HG03565 (cell line): ENCODE results near the gene BACH2.
"Not testable (repeated sequence)": the region's sequence is repeated elsewhere in the genome, so short reads cannot be mapped to it uniquely, and the experiment has no call there.

Experiments used
- ATAC-seq: cut with Tn5 transposase; IDR thresholded peaks from one replicate; pipeline ENCODE4 v1.9.1; 2021; ENCODE audit warnings: mild to moderate bottlenecking, moderate library complexity; ENCODE audit not compliant: unreplicated experiment

The BACH2 gene

DNA sequence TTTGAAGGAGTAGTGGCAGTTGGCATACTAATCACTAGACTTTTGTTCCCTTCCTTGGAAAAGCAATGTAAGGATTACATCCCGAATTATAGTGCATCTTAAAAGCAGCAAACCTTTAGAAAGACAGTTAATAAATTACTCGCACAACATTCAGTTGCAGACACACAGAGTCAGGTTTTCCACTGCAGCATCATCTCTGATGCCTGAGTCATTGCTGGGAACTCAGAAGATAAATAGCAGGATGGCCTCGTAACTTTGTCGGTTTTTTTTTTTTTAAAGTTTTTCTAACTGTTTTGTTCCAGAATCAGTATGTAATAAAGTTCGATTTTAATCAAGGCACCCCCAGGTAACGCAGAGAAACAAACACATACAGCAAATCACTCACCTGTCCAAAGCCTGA, 368.0 kb downstream of the BACH2 start:
- ATAC-seq = no peak

DNA sequence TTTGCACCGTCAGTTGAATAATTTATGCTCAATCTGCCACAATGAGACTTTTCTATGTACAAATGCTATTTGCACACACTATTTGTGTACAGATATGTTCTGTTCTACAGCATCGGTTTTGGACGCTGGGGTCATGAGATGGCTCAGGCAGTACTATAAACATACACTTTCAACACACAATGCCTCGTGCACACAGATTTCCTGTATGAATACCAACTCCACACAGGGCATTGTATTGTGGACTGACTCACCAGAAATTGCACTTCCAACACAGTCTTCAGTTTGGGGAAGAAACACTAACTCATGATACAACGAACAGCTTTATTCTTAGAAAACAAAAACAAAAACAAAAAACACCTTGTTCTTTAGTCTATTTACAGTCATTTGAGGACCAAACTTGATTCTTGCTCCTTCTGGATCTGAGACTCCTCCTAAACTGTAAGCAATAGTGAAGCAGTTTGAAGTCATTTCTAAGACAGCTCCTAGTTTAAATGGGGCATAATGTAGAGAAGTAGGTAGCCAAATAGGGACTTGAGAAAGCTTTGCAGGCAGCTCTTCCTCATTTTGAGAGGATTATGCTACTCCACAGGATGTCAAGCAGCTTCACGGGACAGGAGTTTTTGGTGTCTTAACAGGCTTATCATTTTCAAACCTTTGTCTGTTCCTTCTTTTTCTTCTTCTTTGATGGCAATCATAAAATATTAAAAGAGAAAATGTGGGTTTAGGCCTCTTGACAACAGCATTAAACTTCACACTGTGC, 368.7 kb downstream of the BACH2 start:
- no peak for ATAC-seq

DNA sequence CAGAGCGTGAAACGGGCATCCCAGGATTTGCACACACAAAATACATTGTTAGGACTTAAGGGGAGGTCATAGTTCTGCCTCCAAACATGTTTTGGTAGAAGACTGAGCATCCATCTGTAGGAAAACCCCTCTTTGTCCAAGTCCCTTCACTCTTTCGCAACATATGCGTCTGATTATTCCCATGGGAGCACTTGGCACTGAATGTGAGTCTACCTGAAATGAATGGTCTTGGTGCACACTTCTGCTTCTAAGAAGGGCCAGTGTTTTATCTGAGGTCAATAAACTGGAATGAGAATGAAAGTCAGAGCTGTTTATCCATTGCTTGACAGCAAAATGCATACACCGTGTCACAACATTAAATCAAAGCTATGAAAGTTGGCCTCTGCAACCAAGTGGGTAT, 369.4 kb downstream of the BACH2 start:
- no peak for ATAC-seq

DNA sequence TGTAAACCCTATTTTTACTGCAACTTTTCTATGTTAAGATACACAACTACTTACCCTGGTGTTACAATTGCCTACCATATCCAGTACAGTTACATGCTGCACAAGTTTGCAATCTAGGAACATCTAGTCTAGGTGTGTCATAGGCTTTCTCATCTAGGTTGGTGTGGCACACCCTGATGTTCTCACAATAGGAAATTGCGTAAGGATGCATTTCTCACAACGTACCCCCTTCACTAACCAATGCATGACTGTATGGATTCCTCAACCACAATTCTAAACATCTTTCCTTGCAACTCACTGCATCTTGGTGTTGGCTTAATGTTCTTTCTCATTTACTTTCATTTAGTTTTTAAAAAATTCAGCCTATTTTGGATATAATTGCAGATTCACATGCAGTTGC, 370.8 kb downstream of the BACH2 start:
- ATAC-seq = no peak

DNA sequence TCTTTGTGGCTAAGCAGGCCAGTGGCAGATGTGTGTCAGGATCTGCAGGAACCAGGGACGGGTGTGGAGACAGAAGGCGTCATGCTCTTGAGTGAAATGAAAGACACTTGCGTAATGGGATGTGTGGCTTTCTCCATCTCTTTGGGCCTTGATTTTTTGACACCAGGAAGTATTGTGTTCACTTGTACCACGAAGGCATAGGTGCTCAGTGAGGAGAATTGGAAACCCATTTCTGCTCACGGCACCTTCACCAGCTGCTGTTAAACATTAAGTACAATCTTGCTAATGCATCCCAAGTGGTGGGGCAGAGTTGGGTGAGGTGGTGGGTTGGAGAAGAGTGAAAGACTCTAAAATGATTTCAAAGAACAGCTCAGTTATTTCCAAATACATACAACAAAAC, 372.4 kb downstream of the BACH2 start:
- no peak for ATAC-seq

DNA sequence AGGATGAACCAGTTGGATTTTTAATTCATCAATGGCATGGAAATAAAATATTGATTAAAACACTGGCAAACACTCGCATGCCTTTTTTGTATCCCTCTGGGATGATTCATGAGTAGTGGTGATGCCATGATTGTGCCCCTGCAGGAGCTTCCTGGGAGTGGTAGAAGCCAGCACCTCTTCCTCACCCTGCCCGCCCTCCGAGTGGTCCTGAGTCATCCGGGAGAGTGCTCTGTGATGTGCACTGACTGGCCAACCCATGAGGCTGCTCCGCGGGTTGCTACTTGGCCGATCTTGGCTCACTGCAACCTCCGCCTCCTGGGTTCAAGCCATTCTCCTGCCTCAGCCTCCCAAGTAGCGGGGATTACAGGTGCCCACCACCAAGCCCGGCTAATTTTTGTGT, 375.0 kb downstream of the BACH2 start:
- ATAC-seq = no peak

DNA sequence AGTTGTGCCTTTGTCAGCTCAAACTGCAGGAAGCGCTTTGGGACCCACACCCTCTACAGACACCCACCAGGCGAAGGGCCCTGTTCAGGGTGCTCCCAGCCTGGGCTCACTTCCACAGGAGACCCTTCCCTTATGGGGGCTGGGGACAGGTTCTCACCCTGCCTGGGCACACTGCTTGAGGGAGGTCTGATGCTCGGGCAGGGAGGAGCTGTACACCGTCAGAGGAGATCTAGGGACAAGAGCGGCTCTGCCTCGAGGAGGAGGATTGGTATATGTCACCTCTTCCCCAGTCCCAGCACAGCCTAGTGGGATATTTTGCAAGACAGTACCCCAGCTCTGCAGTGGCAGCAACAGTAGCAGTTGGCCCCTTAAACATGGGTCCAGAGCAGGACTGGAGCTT, 375.4 kb downstream of the BACH2 start:
- ATAC-seq = no peak

DNA sequence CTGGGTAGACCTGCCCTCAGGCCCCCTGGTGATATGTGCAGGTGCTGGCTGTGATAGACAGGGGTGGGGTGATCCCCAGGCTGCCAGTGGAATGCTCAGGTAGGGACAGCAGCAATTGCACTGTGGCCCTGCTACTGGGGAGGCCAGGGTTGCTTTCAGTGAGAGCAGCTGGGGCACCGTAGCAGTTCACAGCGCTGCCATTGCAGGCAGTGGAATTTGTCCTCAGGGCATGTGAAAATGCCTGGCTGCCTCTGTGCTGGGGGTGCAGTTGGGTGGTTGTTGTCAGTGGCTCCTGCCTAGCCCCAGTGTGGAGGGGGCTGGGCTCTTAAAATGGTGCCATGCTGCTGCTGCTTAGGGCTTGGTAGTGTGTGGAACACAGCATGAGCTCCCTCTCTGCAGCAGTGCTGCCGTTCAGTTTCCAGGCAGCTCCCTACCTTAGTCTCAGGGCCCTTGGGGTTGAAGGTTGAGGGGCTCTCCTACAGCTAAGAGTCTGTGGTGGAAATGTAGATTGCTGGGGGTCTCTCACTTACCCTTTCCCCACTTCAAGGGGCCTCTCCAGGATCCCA, 378.8 kb downstream of the BACH2 start:
- ATAC-seq = no peak

DNA sequence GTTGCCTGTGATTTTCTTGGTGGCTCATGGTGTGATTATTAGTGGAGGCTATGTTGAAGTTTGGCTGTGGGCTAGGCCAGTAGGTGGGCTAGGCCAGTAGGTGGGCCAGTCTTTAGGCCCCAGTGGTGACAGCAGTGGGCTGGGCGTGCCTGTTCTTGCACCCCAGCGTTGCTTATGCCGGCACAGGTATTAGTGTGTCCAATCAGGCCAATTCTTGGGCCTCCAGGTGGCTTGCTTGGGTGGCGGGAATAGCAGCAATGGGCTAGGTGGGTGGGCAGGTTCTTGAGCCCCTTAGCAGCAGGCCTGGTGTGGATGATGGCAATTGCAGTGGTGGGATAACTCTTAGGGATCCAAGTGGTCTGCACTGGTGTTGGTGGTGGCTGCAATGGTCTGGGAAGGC, 379.4 kb downstream of the BACH2 start:
- ATAC-seq = no peak

DNA sequence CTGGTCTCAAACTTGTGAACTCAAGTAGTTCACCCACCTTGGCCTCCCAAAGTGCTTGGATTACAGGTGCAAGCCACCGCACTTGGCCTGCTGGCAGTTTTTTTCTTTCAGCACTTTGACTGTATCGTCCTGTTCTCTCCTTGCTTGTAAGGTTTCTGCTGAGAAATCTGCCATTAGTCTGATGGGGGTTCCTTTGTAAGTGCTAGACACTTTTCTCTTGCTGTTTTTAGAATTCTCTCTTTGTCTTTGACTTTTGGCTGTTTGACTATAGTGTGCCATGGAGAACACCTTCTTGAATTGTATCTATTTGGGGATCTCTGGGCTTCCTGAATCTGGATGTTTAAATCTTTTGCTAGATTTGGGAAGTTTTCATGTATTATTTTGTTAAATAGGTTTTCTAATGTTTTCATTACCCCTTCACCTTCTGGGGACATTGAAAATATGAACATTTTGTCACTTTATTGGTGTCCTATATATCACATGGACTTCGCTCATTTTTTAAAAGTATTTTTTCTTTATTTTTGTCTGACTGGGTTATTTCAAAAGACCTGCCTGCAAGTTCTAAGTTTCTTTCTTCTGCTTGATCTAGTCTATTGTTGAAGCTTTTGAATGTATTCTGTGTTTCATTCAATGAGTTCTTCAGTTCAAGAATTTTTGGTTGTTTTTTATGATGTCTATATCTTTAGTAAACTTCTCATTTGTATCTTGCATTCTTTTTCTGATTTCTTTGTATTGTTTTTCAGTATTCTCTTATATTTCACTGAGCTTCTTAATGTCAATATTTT, 380.3 kb downstream of the BACH2 start:
- ATAC-seq = no peak

DNA sequence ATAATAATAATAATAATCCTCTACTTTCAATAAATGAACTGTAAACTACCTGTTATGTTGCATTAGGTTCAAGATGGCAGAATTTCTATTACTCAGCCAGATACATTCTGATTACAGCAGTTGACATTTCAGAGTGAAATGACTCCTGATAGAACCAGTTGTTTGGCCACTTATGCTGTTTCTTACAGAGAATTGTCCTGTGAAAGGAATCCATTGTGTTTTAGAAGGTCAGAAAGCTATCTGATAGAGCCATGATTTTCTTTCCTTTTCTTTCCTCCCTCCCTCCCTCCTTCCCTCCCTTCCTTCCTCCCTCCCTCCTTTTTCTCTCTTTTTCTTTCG, 385.8 kb downstream of the BACH2 start:
- ATAC-seq = no peak

DNA sequence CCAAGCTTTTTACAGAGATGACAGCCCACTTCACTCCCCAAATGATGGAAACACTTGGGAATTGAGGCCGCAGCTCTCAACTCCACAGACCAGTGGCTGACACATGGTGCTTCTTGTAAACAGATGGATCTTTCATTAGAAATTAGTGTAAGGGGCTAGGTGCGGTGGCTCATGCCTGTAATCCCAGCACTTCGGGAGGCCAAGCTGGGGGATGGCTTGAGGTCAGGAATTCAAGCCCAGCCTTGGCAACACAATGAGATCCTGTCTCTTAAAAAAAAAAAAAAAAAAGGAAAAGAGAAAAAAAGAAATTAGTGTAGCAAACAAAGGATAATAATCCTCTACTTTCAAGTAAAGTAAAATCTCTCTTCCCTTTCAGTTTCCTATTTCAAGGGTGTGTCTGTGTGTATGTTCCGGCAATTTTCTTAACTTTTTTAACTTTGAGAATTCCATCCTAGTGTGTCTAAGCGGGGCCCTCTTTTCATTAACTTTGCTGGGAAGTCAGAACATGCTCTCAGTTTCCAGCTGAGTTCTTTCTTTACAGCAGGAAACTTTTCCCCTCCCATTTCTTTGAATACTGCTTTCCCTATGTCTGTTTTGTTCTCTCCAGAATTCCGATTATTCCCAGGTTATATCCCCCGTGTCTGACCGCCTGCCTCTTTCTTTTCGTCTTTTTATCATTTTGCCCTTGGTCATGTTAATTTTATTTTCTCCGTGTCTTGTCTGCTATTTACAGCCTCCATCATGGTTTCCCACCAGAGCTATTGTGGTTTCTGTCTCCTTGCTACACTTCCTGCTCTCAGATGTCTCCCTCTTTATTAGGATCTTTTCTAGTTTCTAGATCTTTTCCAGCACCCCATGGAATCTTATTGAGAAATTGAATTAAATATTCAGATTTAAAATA, 386.4 kb downstream of the BACH2 start:
- not testable (repeated sequence) for ATAC-seq

DNA sequence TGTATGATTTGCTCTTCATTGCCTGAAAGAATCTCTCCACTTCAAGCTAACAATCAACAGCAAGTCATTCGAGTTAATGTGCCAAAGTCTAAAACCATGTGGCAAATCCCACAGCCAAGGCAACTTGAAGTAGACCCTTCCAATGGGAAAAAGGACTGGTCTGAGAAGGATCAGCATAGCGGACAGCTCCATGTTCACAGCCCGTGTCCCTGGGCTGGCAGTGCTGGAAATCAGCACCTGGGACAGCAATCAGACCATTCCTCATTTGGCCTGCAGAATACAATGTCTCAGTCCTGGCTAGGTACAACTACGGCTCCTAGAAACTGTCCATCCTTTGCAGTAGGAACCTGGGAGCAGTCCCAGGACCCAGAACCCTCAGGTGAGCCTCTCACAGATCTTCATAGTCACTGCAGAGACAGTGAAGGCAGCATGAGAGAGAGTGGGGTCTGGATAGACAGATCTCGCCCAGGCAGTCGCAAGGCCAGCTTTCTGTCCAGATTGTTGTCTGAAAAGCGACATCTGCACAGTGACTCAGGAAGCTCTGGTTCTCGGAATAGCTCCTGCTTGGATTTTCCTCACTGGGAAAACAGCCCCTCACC, 401.3 kb downstream of the BACH2 start:
- no peak for ATAC-seq

DNA sequence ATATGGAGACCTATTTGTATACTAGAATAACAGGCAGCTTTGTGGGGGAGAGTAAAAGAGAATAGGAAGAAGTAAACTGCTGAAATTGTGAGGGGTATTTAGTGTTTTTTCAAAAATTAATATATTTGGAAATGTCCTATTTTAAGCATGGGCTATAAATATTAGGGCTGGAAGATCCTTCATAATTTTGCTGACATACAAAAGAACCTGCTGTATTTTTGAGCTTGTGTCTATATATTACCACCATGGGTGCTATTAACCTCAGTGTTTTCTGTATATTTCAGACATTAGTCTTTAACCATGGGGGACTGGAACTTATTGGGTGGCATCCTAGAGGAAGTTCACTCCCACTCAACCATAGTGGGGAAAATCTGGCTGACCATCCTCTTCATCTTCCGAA, 402.5 kb downstream of the BACH2 start, which contains the start of gene GJA10:
GJA10 (plus strand) TSS at position 301 of the 400 bp plus-strand sequence; CDS start at position 301, 0 bp downstream.
- no peak for ATAC-seq

DNA sequence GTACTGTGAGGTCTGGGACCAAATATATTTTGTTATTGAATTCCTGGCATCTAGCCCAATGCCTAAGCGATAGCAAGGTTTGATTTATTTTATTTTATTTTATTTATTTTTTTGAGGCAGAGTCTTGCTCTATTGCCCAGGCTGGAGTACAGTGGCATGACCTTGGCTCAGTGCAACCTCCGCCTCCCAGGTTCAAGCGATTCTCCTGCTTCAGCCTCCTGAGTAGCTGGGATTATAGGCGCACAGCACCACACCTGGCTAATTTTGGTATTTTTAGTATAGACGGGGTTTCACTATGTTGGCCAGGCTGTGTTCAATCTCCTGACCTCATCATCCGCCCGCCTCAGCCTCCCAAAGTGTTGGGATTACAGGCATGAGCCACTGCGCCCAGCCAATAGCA, 404.1 kb downstream of the BACH2 start:
- not testable (repeated sequence) for ATAC-seq

DNA sequence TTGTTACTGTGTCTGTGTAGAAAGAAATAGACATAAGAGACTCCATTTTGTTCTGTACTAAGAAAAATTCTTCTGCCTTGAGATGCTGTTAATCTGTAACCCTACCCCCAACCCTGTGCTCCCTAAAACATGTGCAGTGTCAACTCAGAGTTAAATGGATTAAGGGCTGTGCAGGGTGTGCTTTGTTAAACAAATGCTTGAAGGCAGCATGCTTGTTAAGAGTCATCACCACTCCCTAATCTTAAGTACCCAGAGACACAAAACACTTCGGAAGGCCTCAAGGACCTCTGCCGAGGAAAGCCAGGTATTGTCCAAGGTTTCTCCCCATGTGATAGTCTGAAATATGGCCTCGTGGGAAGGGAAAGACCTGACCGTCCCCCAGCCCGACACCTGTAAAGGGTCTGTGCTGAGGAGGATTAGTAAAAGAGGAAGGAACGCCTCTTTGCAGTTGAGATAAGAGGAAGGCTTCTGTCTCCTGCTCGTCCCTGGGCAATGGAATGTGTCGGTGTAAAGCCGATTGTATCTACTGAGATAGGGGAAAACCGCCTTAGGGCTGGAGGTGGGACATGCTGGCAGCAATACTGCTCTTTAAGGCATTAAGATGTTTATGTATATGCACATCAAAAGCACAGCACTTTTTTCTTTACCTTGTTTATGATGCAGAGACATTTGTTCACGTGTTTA, 405.7 kb downstream of the BACH2 start:
- ATAC-seq = not testable (repeated sequence)

DNA sequence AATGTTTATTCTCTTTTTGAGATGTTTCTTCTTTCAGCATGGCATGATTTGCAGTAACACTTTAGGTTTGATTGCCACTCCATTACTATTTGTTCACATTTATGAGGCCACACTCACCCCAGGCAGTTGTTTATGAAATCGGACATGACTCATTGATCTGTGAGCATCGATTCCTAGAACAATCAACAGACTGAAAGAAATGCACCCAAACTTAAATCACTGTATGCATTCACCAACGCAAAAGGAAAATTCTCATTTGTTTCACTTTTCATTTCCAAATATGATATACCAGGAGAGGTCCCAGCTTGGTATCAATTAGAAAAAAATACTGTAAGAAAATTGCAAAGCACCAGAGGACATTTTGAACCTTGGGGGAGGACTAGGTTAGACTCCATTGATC, 407.8 kb downstream of the BACH2 start:
- no peak for ATAC-seq

DNA sequence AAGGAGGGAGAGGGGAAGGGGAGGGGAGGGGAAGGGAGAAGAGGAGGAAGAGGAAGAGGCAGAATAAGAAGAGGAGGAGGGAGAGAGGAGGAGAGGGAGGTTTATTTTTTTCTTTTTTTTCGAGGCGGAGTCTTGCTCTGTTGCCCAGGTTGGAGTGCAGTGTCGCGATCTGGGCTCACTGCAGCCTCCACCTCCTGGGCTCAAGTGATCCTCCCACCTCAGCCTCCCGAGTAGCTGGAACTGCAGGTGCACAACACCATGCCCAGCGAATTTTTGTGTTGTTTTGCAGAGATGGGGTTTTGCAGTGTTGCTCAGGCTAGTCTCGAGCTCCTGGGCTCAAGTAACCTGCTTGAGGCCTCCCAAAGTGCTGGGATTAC, 408.5 kb downstream of the BACH2 start:
- no peak for ATAC-seq

DNA sequence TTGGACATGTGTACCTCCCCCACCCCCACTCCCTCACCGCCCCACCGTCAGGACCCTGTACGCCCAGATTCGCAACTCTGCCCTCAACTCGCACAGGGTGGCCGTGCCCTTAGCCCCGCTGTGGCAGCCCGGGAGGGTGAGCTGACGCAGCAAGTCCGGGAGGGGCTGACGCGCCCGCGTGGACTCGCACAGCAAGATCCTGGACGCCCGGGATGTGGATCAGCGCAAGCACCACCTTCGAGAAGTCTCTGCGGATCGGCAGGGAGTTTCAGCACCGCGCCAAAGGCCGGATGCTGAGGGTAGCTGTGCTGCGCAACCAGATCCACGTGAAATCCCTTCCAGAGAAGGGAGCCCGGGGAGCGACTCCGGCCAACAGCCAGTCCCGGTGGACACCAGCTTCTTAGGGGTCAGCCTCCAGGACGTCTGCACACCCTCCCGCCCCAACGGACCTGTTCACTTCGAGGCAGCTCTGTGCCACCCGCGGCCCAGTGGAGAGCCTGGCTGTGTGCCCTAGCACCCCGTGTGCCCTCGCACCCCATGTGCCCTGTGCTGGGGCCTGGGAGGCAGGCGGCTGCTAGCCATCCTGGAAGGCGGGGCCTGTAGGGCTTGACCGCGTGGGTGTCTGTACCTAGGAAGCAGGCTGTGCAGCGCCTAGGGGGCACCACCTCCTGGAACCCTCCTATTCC, 409.0 kb downstream of the BACH2 start:
- ATAC-seq = no peak
